Liver (tissue), 9 donors: ENCODE data around the gene ALKBH2. TPM values are rescaled to one million over a fixed set of nuclear protein-coding genes. Genes with fewer than 3 reads are reported as not detected.
A peak's percentile ranks its signal among the peaks of the same experiment; 100 is the strongest.

Experiments
- DNase-seq: peaks from one replicate; pipeline ENCODE4 v3.0.0-alpha.2; 2017; ENCODE audit warnings: low spot score
- H3K27ac ChIP-seq, 2 donors: one replicate each; pipeline ENCODE4 v1.7.0; 2013; ENCODE audit warnings: inconsistent platforms in 2 of 2, low read length in 2 of 2, control low read depth in 1 of 2, low read depth in 1 of 2, mild to moderate bottlenecking in 1 of 2
- H3K27me3 ChIP-seq, 4 donors: one replicate each; pipeline versions ENCODE4 v1.6.1 to v1.7.0; 2013; ENCODE audit warnings: low read length in 3 of 4, inconsistent platforms in 1 of 4, mild to moderate bottlenecking in 1 of 4, moderate library complexity in 1 of 4; ENCODE audit not compliant: control insufficient read depth in 4 of 4, insufficient read depth in 4 of 4
- H3K36me3 ChIP-seq, 4 donors: one replicate each; pipeline versions ENCODE4 v1.6.1 to v1.7.0; 2013; ENCODE audit warnings: low read length in 3 of 4, mild to moderate bottlenecking in 3 of 4, low read depth in 1 of 4, moderate library complexity in 1 of 4; ENCODE audit not compliant: control insufficient read depth in 4 of 4, insufficient read depth in 3 of 4
- H3K4me1 ChIP-seq, 4 donors: one replicate each; pipeline versions ENCODE4 v1.6.1 to v1.7.0; 2013; ENCODE audit warnings: low read length in 3 of 4, mild to moderate bottlenecking in 3 of 4, moderate library complexity in 1 of 4; ENCODE audit not compliant: control insufficient read depth in 4 of 4, insufficient read depth in 4 of 4
- H3K4me3 ChIP-seq, 3 donors: one replicate each; pipeline versions ENCODE4 v1.6.1 to v1.7.0; 2013; ENCODE audit warnings: low read length in 3 of 3, control low read depth in 1 of 3, low read depth in 1 of 3, mild to moderate bottlenecking in 1 of 3
- H3K9ac ChIP-seq, 2 donors: one replicate each; pipeline ENCODE4 v1.7.0; 2013; ENCODE audit warnings: low read length in 2 of 2, mild to moderate bottlenecking in 2 of 2, moderate library complexity in 2 of 2, control low read depth in 1 of 2, low read depth in 1 of 2
- H3K9me3 ChIP-seq, 4 donors: one replicate each; pipeline versions ENCODE4 v1.6.1 to v1.7.0; 2013; ENCODE audit warnings: low read length in 3 of 4; ENCODE audit not compliant: control insufficient read depth in 4 of 4
- ATF3 ChIP-seq: IDR thresholded peaks from 2 replicates; pipeline ENCODE4 v1.6.1; 2016; ENCODE audit warnings: antibody characterized with exemption
- CTCF ChIP-seq: fragments of 150-350 bp; IDR thresholded peaks from 2 replicates; pipeline ENCODE4 v1.5.1; 2017; ENCODE audit warnings: improper control_type of control experiment, low read depth, low read length; ENCODE audit not compliant: missing input control
- EGR1 ChIP-seq, 2 donors: IDR thresholded peaks; 2 replicates each; pipeline ENCODE4 v1.6.1; 2016 to 2018; ENCODE audit warnings: antibody characterized with exemption in 2 of 2, low read depth in 2 of 2
- FOXA1 ChIP-seq: IDR thresholded peaks from 2 replicates; pipeline ENCODE4 v1.6.1; 2016; ENCODE audit warnings: antibody characterized with exemption
- FOXA2 ChIP-seq: IDR thresholded peaks from 2 replicates; pipeline ENCODE4 v1.6.1; 2016; ENCODE audit warnings: antibody characterized with exemption
- GABPA ChIP-seq, 2 donors: IDR thresholded peaks in 1 of 2; conservative IDR thresholded peaks in 1 of 2; 2 replicates each; pipeline ENCODE4 v1.6.1; 2016; ENCODE audit warnings: antibody characterized with exemption in 2 of 2, mild to moderate bottlenecking in 1 of 2, moderate library complexity in 1 of 2
- HNF4A ChIP-seq, 2 donors: conservative IDR thresholded peaks; 2 replicates each; pipeline ENCODE4 v1.6.1; 2016; ENCODE audit warnings: antibody characterized with exemption in 2 of 2, mild to moderate bottlenecking in 2 of 2
- HNF4G ChIP-seq: IDR thresholded peaks from 2 replicates; pipeline ENCODE4 v1.6.1; 2016; ENCODE audit warnings: antibody characterized with exemption
- JUND ChIP-seq, 2 donors: IDR thresholded peaks; 2 replicates each; pipeline ENCODE4 v1.6.1; 2016; ENCODE audit warnings: antibody characterized with exemption in 2 of 2
- MAX ChIP-seq: IDR thresholded peaks from 2 replicates; pipeline ENCODE4 v1.6.1; 2016; ENCODE audit warnings: antibody characterized with exemption
- NR2F2 ChIP-seq: IDR thresholded peaks from 2 replicates; pipeline ENCODE4 v1.6.1; 2016; ENCODE audit warnings: antibody characterized with exemption
- RAD21 ChIP-seq, 2 donors: IDR thresholded peaks; 2 replicates each; pipeline ENCODE4 v1.6.1; 2016; ENCODE audit warnings: antibody characterized with exemption in 2 of 2, mild to moderate bottlenecking in 2 of 2
- REST ChIP-seq: IDR thresholded peaks from 2 replicates; pipeline ENCODE4 v1.6.1; 2016; ENCODE audit warnings: antibody characterized with exemption, mild to moderate bottlenecking
- RXRA ChIP-seq, 2 donors: IDR thresholded peaks; 2 replicates each; pipeline ENCODE4 v1.6.1; 2017 to 2018; ENCODE audit warnings: antibody characterized with exemption in 2 of 2, mild to moderate bottlenecking in 1 of 2
- SP1 ChIP-seq: IDR thresholded peaks from 2 replicates; pipeline ENCODE4 v1.6.1; 2018; ENCODE audit warnings: antibody characterized with exemption, mild to moderate bottlenecking
- TAF1 ChIP-seq: conservative IDR thresholded peaks from 2 replicates; pipeline ENCODE4 v1.6.1; 2016; ENCODE audit warnings: antibody characterized with exemption, mild to moderate bottlenecking
- YY1 ChIP-seq: IDR thresholded peaks from 2 replicates; pipeline ENCODE4 v1.6.1; 2016; ENCODE audit warnings: antibody characterized with exemption, mild to moderate bottlenecking
- ZBTB33 ChIP-seq: IDR thresholded peaks from 2 replicates; pipeline ENCODE4 v1.6.1; 2016; ENCODE audit warnings: antibody characterized with exemption
- WGBS: extraction: QIAGEN DNeasy Blood & Tissue Kit; methylation state at CpG from one replicate; pipeline ENCODE4 v1.1.7; 2013; 5-methylcytosine and 5-hydroxymethylcytosine counted together
- polyA plus RNA-seq, 2 donors: library from polyadenylated mRNA; stranded (reverse) in 1 of 2; unstranded in 1 of 2; fragments of 200-250 nt in 1 of 2; fragments of >200 nt in 1 of 2; fragmentation: Nextera tagmentation in 1 of 2; extraction: Ambion mirVana in 1 of 2; gene quantifications; one replicate each; pipeline versions ENCODE4 v1.2.1 to v1.2.3, GENCODE V29; 2013 to 2015
- total RNA-seq, 2 donors: library from RNA; depleted of rRNA; stranded (reverse); fragments of >200 nt; gene quantifications; one replicate each; pipeline ENCODE4 v1.2.3, GENCODE V29; 2014
- donor health status: healthy.
- donor health status: healthy.
- donor health status: healthy.
- donor health status: healthy.
- donor health status: healthy.

The ALKBH2 gene
- total and polyA plus RNA-seq, 4 donors, result 6.8 to 24.7 (median 19.9) TPM

GRCh38 chr12:109126784-109127183, 33.5 kb upstream of the ALKBH2 start:
- no peak for DNase-seq
- no peak for TF ChIP-seq FOXA2
- TF ChIP-seq FOXA1, result no peak
- no peak for TF ChIP-seq TAF1
- no peak for TF ChIP-seq JUND (IDR thresholded peaks at IDR 0.05)
- TF ChIP-seq YY1, result no peak
- TF ChIP-seq RXRA (IDR thresholded peaks at IDR 0.05), result peak; percentile 33 to 48
- no peak for TF ChIP-seq GABPA (IDR thresholded peaks at IDR 0.05 in 1 of 2, conservative IDR thresholded peaks at IDR 0.05 in 1 of 2)
- peak; percentile 28 for TF ChIP-seq SP1
- TF ChIP-seq ATF3, result no peak
- TF ChIP-seq HNF4G, result no peak
- no peak for TF ChIP-seq ZBTB33
- TF ChIP-seq MAX, result peak; percentile 26
- peak; percentile 22 to 29 for TF ChIP-seq HNF4A (conservative IDR thresholded peaks at IDR 0.05)
- TF ChIP-seq NR2F2, result no peak
- no peak for TF ChIP-seq REST
- peak in 1 of 2 donors; percentile 42 for TF ChIP-seq RAD21 (IDR thresholded peaks at IDR 0.05)
- TF ChIP-seq EGR1 (IDR thresholded peaks at IDR 0.05; ENCODE audit: low read depth in 2 of 2), result no peak
- TF ChIP-seq CTCF, result no peak
- no peak overlapping the region for H3K4me3 ChIP-seq
- H3K4me1 ChIP-seq, result peaks cover 7 to 49% (median 41%) of the 10 kb centered on the region in 4 donors
- no peaks in the 10 kb centered on the region for H3K27me3 ChIP-seq
- peak overlapping the region in 1 of 2 donors; percentile 38 for H3K27ac ChIP-seq
- H3K9ac ChIP-seq, result peak overlapping the region in 1 of 2 donors; percentile 9
- WGBS, result 29% methylated on average over 3 of the region's 3 CpGs
- peaks cover 0 to 2% (median 0%) of the 10 kb centered on the region in 4 donors for H3K36me3 ChIP-seq
- H3K9me3 ChIP-seq, result no peaks in the 10 kb centered on the region
